ENCODE results near the gene RHEX. TPM values are rescaled to one million over a fixed set of nuclear protein-coding genes. Genes with fewer than 3 reads are reported as not detected.

The RHEX gene
- total and polyA plus RNA-seq, 2 donors (not counting 1 experiment from before 2014, with no cell fraction given), result not detected

DNA sequence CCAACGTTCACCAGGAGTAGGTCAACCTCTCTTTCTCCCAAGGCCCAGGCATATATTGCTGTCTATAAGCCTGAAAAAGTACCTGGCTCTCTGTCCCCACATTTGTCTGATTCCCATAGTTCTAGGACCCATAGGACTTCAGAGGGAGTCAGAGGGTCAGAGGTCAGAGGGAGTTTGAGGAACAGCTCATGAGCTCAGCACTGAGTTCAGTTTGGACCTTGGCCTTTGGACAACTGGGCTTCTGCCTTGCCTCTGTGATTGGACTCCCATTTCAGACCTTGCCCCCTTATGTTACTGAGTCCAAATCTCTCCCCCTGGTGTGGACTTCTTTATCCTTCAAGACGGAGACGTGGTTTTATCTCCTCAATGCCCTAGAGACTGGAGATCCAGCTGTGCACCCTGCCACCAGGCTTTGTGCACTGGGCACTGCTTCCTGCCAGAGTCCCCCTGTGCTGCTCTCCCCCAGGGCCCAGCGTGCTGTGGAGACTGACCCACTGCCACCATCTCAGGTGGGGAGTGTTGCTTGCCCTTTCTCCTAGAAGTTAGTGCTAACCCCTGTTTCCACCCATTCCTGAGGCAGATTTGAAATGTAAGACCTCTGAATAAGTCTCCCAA lies 32.5 kb upstream of the RHEX start:
- DNase-seq (ENCODE audit: low read depth in 2 of 2), result no peak
- no peak for TF ChIP-seq EZH2 (IDR thresholded peaks at IDR 0.05; ENCODE audit: low read length, missing control alignments)
- TF ChIP-seq, protein P1, sequence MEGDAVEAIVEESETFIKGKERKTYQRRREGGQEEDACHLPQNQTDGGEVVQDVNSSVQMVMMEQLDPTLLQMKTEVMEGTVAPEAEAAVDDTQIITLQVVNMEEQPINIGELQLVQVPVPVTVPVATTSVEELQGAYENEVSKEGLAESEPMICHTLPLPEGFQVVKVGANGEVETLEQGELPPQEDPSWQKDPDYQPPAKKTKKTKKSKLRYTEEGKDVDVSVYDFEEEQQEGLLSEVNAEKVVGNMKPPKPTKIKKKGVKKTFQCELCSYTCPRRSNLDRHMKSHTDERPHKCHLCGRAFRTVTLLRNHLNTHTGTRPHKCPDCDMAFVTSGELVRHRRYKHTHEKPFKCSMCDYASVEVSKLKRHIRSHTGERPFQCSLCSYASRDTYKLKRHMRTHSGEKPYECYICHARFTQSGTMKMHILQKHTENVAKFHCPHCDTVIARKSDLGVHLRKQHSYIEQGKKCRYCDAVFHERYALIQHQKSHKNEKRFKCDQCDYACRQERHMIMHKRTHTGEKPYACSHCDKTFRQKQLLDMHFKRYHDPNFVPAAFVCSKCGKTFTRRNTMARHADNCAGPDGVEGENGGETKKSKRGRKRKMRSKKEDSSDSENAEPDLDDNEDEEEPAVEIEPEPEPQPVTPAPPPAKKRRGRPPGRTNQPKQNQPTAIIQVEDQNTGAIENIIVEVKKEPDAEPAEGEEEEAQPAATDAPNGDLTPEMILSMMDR (conservative IDR thresholded peaks at IDR 0.05 in 1 of 2, IDR thresholded peaks at IDR 0.05 in 1 of 2; ENCODE audit: low read depth in 1 of 2, low read length in 2 of 2), result no peak
- Histone ChIP-seq H3K79me2 (ENCODE audit: control insufficient read depth, insufficient read depth, low read length) (no peaks in the 10 kb centered on the region), H3K36me3 (ENCODE audit: control insufficient read depth, insufficient read depth, low read length) (no peaks in the 10 kb centered on the region), H2AFZ (ENCODE audit: low read length) (no peak overlapping the region), H3K27me3 (ENCODE audit: control insufficient read depth, insufficient read depth, low read length) (no peaks in the 10 kb centered on the region), H3K4me2 (ENCODE audit: extremely low read depth, insufficient read depth, low read length) (no peak overlapping the region), H3K9ac (ENCODE audit: insufficient read depth, low read length) (no peak overlapping the region), H3K9me3 (ENCODE audit: control insufficient read depth, insufficient read depth, low read depth, low read length) (no peaks in the 10 kb centered on the region), H3K4me1 (ENCODE audit: control insufficient read depth, extremely low read depth, insufficient read depth, low read length) (no peaks in the 10 kb centered on the region), H3K27ac (ENCODE audit: insufficient read depth, low read length) (no peak overlapping the region), H4K20me1 (ENCODE audit: control insufficient read depth, extremely low read depth, insufficient read depth, low read length) (no peaks in the 10 kb centered on the region), H3K4me3 (replicated peaks in 1 of 4; ENCODE audit: control extremely low read depth in 1 of 4, insufficient read depth in 1 of 4, low read depth in 3 of 4, low read length in 4 of 4) (no peak overlapping the region)

DNA sequence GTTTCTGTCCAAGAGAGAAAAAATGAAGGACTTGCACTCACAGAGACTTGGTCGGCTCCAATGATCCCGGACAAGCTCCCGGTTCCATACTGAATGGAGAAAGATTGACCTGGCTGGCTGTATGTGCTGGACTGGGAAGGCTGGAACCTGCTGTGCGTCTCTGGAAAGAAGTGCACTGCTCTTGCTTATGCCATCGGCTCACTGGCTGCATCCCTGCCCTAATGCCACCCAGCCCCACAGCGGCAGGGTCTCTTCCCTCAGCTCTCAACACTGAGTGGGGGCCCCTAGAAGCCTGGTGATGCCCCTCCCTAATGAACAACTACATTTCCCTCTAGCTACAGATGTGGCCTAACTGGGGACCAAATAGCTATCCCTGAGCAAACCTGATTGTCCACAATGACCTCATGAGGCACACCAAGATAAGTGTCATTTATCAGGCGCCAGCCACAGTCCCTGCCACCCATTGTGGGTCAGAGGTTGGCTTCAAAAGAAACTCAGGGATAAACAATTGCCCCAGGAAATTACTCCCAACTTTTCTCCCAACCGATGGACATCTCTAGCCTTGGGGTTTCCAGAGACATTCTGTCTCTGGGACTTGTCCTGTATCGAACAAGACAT lies 31.9 kb upstream of the RHEX start:
- no peaks in the 10 kb centered on the region for H4K20me1 ChIP-seq (ENCODE audit: control insufficient read depth, extremely low read depth, insufficient read depth, low read length)
- H3K79me2 ChIP-seq (ENCODE audit: control insufficient read depth, insufficient read depth, low read length), result no peaks in the 10 kb centered on the region
- H3K9me3 ChIP-seq (ENCODE audit: control insufficient read depth, insufficient read depth, low read depth, low read length), result no peaks in the 10 kb centered on the region
- H2AFZ ChIP-seq (ENCODE audit: low read length), result no peak overlapping the region
- H3K9ac ChIP-seq (ENCODE audit: insufficient read depth, low read length), result no peak overlapping the region
- H3K4me3 ChIP-seq (replicated peaks in 1 of 4; ENCODE audit: control extremely low read depth in 1 of 4, insufficient read depth in 1 of 4, low read depth in 3 of 4, low read length in 4 of 4), result no peak overlapping the region
- H3K36me3 ChIP-seq (ENCODE audit: control insufficient read depth, insufficient read depth, low read length), result no peaks in the 10 kb centered on the region
- H3K4me1 ChIP-seq (ENCODE audit: control insufficient read depth, extremely low read depth, insufficient read depth, low read length), result no peaks in the 10 kb centered on the region
- H3K4me2 ChIP-seq (ENCODE audit: extremely low read depth, insufficient read depth, low read length), result no peak overlapping the region
- no peak for DNase-seq (ENCODE audit: low read depth in 2 of 2)
- H3K27ac ChIP-seq (ENCODE audit: insufficient read depth, low read length), result no peak overlapping the region
- no peaks in the 10 kb centered on the region for H3K27me3 ChIP-seq (ENCODE audit: control insufficient read depth, insufficient read depth, low read length)
- TF ChIP-seq, protein P1 (conservative IDR thresholded peaks at IDR 0.05 in 1 of 2, IDR thresholded peaks at IDR 0.05 in 1 of 2; ENCODE audit: low read depth in 1 of 2, low read length in 2 of 2), result no peak
- TF ChIP-seq EZH2 (IDR thresholded peaks at IDR 0.05; ENCODE audit: low read length, missing control alignments), result no peak

DNA sequence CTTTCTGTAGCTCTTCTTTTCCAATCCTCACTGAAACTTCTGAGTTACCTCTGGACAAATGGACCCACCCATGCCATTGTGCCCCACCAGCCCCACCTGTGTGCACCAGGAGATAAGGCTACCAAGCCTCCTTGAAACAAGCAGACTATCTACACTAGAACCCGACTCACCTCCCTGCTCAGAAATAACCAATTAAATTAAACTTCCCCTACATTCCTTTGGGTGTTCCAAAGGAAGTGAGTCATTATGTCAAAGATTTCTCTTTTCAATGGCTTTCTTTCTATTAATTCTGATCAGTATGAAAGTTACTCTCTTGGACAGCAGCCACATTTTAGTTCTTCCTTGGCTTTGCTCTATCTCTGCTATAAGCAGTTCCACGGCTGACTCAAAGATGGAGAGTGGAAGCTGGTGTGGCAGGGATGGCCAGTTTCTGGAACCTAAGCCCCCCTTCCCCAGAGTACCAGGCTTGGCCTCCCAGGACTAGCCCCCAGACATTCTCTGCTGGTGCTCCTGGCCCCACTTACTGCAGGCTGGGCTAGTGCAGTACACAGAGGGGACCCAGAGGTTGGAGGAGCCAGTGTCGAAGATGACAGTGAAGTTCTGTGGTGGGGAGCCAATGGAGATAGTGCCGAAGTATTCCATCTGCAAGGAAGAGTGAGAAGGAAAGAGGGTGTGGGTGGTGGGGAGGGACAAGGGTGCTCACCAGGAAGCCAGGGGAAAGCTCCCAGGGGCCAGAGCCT lies 31.2 kb upstream of the RHEX start:
- H4K20me1 ChIP-seq (ENCODE audit: control insufficient read depth, extremely low read depth, insufficient read depth, low read length), result no peaks in the 10 kb centered on the region
- no peak for TF ChIP-seq EZH2 (IDR thresholded peaks at IDR 0.05; ENCODE audit: low read length, missing control alignments)
- TF ChIP-seq, protein P1 (conservative IDR thresholded peaks at IDR 0.05 in 1 of 2, IDR thresholded peaks at IDR 0.05 in 1 of 2; ENCODE audit: low read depth in 1 of 2, low read length in 2 of 2), result no peak
- no peaks in the 10 kb centered on the region for H3K79me2 ChIP-seq (ENCODE audit: control insufficient read depth, insufficient read depth, low read length)
- H3K4me2 ChIP-seq (ENCODE audit: extremely low read depth, insufficient read depth, low read length), result peak overlapping the region; percentile 28
- no peaks in the 10 kb centered on the region for H3K36me3 ChIP-seq (ENCODE audit: control insufficient read depth, insufficient read depth, low read length)
- H3K27me3 ChIP-seq (ENCODE audit: control insufficient read depth, insufficient read depth, low read length), result no peaks in the 10 kb centered on the region
- H2AFZ ChIP-seq (ENCODE audit: low read length), result no peak overlapping the region
- DNase-seq (ENCODE audit: low read depth in 2 of 2), result peak in 1 of 2 donors; percentile 60
- H3K9ac ChIP-seq (ENCODE audit: insufficient read depth, low read length), result no peak overlapping the region
- H3K4me3 ChIP-seq (replicated peaks in 1 of 4; ENCODE audit: control extremely low read depth in 1 of 4, insufficient read depth in 1 of 4, low read depth in 3 of 4, low read length in 4 of 4), result no peak overlapping the region
- H3K4me1 ChIP-seq (ENCODE audit: control insufficient read depth, extremely low read depth, insufficient read depth, low read length), result no peaks in the 10 kb centered on the region
- H3K27ac ChIP-seq (ENCODE audit: insufficient read depth, low read length), result no peak overlapping the region
- H3K9me3 ChIP-seq (ENCODE audit: control insufficient read depth, insufficient read depth, low read depth, low read length), result no peaks in the 10 kb centered on the region
